Stimulated activated memory B cell treated with anti-CD40 and anti-IgM and Interleukin-4, amounts not matched to agents 10 μg/mL and 1 μg/mL and 100 μg/mL, for 72 hours (primary cell): ENCODE measurements around the gene AMDHD2.
A peak's percentile ranks its signal among the peaks of the same experiment; 100 is the strongest.

Experiments used
- ATAC-seq: fragments of 150-1000 bp; cut with Tn5 transposase; 2 replicates; pipeline ENCODE4 v1.10.0; 2021
- H3K27ac Mint-ChIP-seq: one replicate; pipeline ENCODE4 v1.8.0; 2022; ENCODE audit warnings: mild to moderate bottlenecking, mixed read lengths
- H3K27me3 Mint-ChIP-seq: one replicate; pipeline ENCODE4 v1.8.0; 2022; ENCODE audit warnings: mixed read lengths
- H3K36me3 Mint-ChIP-seq: one replicate; pipeline ENCODE4 v1.8.0; 2022; ENCODE audit warnings: mixed read lengths
- H3K4me1 Mint-ChIP-seq: one replicate; pipeline ENCODE4 v1.8.0; 2022; ENCODE audit warnings: mixed read lengths
- H3K4me3 Mint-ChIP-seq: one replicate; pipeline ENCODE4 v1.8.0; 2022; ENCODE audit warnings: mild to moderate bottlenecking, moderate library complexity, mixed read lengths
- H3K9me3 Mint-ChIP-seq: one replicate; pipeline ENCODE4 v1.8.0; 2022; ENCODE audit warnings: mixed read lengths

Gene AMDHD2

DNA sequence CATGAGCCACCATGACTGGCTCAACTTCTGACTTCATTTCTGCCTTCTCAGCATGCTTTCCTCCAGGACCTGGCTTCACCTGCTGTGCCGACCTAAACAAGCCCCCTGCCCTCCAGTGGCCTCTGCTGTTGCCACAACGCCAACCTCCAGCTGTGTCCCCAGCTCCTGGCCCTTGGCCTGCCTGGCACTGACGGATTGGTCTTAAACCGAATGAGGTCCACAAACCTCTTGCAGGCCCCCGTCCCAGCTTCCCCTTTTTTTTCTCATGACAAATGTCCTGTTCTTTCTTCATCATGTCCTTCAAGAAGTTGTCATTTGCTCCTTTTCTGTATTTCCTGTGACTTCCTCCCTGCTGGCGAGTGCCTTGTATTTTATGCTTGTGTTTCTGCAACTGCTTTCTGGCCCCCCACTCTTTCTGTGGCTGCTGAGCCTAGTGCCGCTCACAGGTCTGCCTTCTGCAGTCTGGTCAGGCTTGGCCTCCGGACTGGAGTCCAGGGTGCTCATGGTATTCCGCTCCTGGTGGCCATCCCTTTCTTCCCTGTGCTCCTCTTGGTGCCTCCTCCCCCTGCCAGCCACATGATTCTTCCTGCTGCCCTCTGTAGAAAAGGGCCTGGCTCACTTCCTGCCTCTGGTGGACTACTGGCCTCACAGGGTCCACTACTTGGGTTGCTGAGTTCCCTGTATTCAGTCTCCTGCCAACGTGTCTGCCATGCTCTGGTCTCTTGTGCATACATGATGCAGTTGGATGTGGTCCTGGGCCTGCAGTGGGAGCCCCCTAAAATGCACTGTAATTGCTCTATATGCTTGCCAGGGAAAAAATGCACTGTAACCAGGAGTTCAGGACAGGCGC lies 3.6 kb upstream of the AMDHD2 start:
- Mint-ChIP-seq H3K4me3 (peak overlapping the region; percentile 93), H3K27me3 (no peaks in the 10 kb centered on the region), H3K9me3 (no peaks in the 10 kb centered on the region), H3K27ac (peak overlapping the region; percentile 87), H3K4me1 (peaks cover 83% of the 10 kb centered on the region), H3K36me3 (peaks cover 28% of the 10 kb centered on the region)
- ATAC-seq: no peak

- peaks cover 70% of the 10 kb centered on the region for H3K4me1 Mint-ChIP-seq
- peaks cover 28% of the 10 kb centered on the region for H3K36me3 Mint-ChIP-seq
- no peak for ATAC-seq
- no peaks in the 10 kb centered on the region for H3K27me3 Mint-ChIP-seq
- H3K9me3 Mint-ChIP-seq: no peaks in the 10 kb centered on the region
- no peak overlapping the region for H3K4me3 Mint-ChIP-seq
- peak overlapping the region; percentile 87 for H3K27ac Mint-ChIP-seq
These were observed 2.1 kb upstream of the AMDHD2 start for GRCh38 chr16:2517954-2518605.

DNA sequence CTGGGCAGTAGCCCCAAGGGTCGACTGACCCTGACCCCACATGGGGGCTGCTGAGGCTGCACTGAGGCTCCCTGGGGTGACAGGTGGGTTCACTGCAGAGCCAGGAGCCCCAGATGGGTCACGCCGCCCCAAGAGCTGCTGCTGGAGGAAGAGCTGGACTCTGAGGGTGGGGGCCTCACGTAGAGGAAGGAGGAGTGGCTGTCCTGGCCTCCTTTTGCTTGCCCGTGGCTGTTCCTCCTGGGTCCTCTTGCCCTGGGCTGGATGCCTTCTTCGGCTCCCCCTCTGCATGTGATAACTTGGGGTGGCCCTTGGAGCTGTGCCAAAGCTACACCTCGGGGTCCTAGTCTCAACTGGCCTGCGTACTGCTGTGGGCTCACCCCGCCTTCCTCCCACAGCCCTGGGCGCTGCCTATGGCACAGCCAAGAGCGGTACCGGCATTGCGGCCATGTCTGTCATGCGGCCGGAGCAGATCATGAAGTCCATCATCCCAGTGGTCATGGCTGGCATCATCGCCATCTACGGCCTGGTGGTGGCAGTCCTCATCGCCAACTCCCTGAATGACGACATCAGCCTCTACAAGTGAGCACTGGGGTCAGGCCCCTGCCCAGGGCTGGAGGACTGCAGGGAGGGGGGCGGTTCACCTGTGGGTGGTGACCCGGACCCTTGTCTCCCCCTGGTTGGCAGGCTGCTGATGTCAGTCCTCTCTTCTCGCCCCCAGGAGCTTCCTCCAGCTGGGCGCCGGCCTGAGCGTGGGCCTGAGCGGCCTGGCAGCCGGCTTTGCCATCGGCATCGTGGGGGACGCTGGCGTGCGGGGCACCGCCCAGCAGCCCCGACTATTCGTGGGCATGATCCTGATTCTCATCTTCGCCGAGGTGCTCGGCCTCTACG lies 1.1 kb upstream of the AMDHD2 start:
- peak overlapping the region; percentile 86 for H3K27ac Mint-ChIP-seq
- H3K27me3 Mint-ChIP-seq: no peaks in the 10 kb centered on the region
- peak overlapping the region; percentile 75 for H3K4me3 Mint-ChIP-seq
- H3K4me1 Mint-ChIP-seq: peaks cover 76% of the 10 kb centered on the region
- no peaks in the 10 kb centered on the region for H3K9me3 Mint-ChIP-seq
- ATAC-seq: no peak
- H3K36me3 Mint-ChIP-seq: peaks cover 38% of the 10 kb centered on the region

- Mint-ChIP-seq H3K27ac (peak overlapping the region; percentile 86), H3K4me3 (peak overlapping the region; percentile 75), H3K4me1 (peaks cover 78% of the 10 kb centered on the region), H3K9me3 (no peaks in the 10 kb centered on the region), H3K27me3 (no peaks in the 10 kb centered on the region), H3K36me3 (peaks cover 44% of the 10 kb centered on the region)
- ATAC-seq: peak; percentile 9
These were observed 475 bp upstream of the AMDHD2 start for GRCh38 chr16:2519711-2520080.

- H3K36me3 Mint-ChIP-seq: peaks cover 47% of the 10 kb centered on the region
- H3K4me3 Mint-ChIP-seq: peak overlapping the region; percentile 83
- no peaks in the 10 kb centered on the region for H3K27me3 Mint-ChIP-seq
- ATAC-seq: peak; percentile 86
- peak overlapping the region; percentile 86 for H3K27ac Mint-ChIP-seq
- peaks cover 66% of the 10 kb centered on the region for H3K4me1 Mint-ChIP-seq
- no peaks in the 10 kb centered on the region for H3K9me3 Mint-ChIP-seq
These were observed 787 bp downstream of the AMDHD2 start for GRCh38 chr16:2520784-2521531.

DNA sequence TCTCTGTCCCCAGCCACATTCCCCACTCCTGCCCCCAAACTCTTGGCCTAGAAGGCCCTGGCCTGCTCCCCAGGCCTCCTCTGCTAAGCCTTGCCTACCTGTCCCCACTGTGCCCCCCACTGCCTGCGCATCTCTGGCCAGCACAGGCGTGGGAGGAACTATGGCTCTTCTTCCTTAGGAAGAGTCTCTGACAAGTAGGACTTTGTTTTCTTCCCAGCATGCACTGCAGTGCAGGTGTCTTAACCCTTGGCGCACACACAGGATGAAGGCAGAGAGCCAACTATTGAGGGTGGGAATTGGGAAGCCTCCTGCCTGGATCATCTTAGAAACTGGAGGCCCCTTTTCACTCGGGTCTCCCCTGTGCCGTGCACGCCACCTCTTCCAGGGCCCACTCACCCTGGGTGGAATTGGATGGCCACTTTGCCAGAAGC lies 3.6 kb downstream of the AMDHD2 start:
- Mint-ChIP-seq H3K36me3 (peaks cover 49% of the 10 kb centered on the region), H3K9me3 (no peaks in the 10 kb centered on the region), H3K27ac (peak overlapping the region; percentile 40), H3K4me3 (no peak overlapping the region), H3K27me3 (no peaks in the 10 kb centered on the region), H3K4me1 (peaks cover 43% of the 10 kb centered on the region)
- no peak for ATAC-seq

- Mint-ChIP-seq H3K9me3 (no peaks in the 10 kb centered on the region), H3K36me3 (peaks cover 43% of the 10 kb centered on the region), H3K4me3 (no peak overlapping the region), H3K4me1 (peaks cover 37% of the 10 kb centered on the region), H3K27ac (peak overlapping the region; percentile 40), H3K27me3 (no peaks in the 10 kb centered on the region)
- ATAC-seq: no peak
These were observed 4.3 kb downstream of the AMDHD2 start for GRCh38 chr16:2524339-2524938.

DNA sequence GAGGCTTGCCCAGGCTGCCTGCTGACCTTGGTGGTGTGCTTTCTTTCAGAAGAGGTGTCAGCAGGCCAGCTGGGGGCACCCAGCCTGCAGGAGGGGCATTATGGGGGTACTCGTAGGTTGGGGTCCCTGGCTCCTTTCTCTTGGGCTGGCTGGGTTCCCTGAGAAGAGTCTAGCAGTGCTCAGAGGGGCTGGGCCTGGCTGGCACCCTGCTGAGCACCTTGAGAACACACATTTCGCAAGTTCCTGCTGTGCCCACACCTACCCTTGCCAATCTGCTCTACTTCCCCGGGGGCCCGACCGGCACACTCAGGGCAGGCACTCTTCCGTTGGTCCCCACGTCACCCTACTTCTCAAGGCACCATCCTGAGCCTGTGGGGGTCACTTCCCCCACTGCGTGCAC lies 6.0 kb downstream of the AMDHD2 start:
- H3K36me3 Mint-ChIP-seq: peaks cover 47% of the 10 kb centered on the region
- peaks cover 39% of the 10 kb centered on the region for H3K4me1 Mint-ChIP-seq
- no peak overlapping the region for H3K4me3 Mint-ChIP-seq

DNA sequence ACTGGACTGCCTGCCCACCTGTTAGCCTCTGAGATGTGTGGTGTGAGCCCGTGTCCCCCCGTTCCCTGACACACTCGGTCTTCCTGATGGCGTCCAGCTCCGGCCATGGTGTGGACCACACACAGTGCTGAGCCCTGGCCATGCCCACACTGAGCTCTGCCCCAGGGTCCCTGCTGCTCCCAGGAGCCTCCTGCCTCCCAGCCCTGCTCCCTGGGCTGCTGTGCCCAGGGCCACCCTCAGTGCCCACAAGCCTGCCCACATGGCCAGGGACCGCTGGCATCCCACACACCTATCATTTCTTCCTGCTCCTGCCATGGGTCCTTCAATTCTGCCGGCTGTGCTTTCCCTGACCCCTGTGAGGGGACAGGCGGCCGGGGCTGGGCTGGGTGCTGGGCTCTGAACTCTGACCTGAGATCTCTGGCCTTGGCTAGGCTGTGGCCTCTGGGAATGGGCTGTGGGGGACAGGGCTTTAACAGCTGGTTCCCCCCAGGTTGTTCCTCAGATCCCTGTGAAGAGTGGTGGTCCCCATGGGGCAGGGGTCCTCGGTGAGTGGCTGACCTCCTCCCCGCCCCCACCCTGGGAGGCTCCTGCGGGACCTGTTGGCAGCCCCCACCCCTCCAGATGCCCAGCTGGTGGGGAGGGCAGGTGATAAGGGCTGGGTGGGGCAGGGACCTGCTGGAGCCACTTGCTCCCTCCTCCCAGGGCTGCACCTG lies 7.1 kb downstream of the AMDHD2 start:
- peaks cover 42% of the 10 kb centered on the region for H3K4me1 Mint-ChIP-seq
- peaks cover 47% of the 10 kb centered on the region for H3K36me3 Mint-ChIP-seq
- no peak overlapping the region for H3K4me3 Mint-ChIP-seq
- no peak overlapping the region for H3K27ac Mint-ChIP-seq
- H3K9me3 Mint-ChIP-seq: no peaks in the 10 kb centered on the region
- ATAC-seq: no peak
- no peaks in the 10 kb centered on the region for H3K27me3 Mint-ChIP-seq

More for the DNA sequence above, 6.0 kb downstream of the AMDHD2 start:
- ATAC-seq: no peak
- no peaks in the 10 kb centered on the region for H3K9me3 Mint-ChIP-seq
- H3K27ac Mint-ChIP-seq: no peak overlapping the region
- no peaks in the 10 kb centered on the region for H3K27me3 Mint-ChIP-seq

DNA sequence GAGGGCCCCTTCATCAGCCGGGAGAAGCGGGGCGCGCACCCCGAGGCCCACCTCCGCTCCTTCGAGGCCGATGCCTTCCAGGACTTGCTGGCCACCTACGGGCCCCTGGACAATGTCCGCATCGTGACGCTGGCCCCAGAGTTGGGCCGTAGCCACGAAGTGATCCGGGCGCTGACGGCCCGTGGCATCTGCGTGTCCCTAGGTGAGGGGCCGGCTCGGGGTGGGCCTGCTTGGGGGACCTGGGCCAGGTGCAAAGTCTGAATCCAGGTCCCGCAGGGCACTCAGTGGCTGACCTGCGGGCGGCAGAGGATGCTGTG lies 7.6 kb downstream of the AMDHD2 start:
- ATAC-seq: no peak
- no peaks in the 10 kb centered on the region for H3K9me3 Mint-ChIP-seq
- H3K4me1 Mint-ChIP-seq: peaks cover 47% of the 10 kb centered on the region
- H3K27me3 Mint-ChIP-seq: no peaks in the 10 kb centered on the region
- H3K36me3 Mint-ChIP-seq: peaks cover 47% of the 10 kb centered on the region
- H3K4me3 Mint-ChIP-seq: no peak overlapping the region
- H3K27ac Mint-ChIP-seq: no peak overlapping the region

DNA sequence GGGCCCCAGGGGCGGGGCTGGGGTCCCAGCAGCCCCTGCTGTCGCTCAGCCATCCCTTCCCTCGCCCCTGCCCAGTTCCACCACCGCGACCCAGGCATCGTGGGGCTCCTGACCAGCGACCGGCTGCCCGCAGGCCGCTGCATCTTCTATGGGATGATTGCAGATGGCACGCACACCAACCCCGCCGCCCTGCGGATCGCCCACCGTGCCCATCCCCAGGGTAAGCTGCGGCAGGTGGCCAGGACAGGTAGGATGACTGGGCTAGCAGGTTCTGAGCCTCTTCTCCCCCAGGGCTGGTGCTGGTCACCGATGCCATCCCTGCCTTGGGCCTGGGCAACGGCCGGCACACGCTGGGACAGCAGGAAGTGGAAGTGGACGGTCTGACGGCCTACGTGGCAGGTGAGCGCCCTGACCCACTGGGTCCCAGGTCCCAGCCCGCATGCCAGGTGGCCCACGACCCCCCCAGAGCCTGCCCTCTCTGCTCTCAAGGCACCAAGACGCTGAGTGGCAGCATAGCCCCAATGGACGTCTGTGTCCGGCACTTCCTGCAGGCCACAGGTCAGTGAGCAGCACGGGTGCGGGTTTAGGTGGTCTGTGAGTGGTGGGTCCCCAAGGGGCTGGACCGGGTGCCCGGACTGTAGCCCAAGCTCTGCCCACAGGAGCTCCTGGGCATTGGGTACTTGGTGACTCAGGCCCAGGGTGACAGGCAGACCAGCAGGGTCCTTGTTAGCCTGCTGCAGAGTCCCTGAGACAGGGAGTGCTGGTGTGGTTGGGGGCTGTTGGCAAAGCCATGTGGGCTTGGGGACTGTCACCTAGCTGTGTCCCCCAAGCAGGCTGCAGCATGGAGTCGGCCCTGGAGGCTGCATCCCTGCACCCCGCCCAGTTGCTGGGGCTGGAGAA lies 8.2 kb downstream of the AMDHD2 start:
- Mint-ChIP-seq H3K27ac (no peak overlapping the region), H3K36me3 (peaks cover 44% of the 10 kb centered on the region), H3K9me3 (no peaks in the 10 kb centered on the region), H3K4me3 (no peak overlapping the region), H3K4me1 (peaks cover 48% of the 10 kb centered on the region), H3K27me3 (no peaks in the 10 kb centered on the region)
- ATAC-seq: no peak

DNA sequence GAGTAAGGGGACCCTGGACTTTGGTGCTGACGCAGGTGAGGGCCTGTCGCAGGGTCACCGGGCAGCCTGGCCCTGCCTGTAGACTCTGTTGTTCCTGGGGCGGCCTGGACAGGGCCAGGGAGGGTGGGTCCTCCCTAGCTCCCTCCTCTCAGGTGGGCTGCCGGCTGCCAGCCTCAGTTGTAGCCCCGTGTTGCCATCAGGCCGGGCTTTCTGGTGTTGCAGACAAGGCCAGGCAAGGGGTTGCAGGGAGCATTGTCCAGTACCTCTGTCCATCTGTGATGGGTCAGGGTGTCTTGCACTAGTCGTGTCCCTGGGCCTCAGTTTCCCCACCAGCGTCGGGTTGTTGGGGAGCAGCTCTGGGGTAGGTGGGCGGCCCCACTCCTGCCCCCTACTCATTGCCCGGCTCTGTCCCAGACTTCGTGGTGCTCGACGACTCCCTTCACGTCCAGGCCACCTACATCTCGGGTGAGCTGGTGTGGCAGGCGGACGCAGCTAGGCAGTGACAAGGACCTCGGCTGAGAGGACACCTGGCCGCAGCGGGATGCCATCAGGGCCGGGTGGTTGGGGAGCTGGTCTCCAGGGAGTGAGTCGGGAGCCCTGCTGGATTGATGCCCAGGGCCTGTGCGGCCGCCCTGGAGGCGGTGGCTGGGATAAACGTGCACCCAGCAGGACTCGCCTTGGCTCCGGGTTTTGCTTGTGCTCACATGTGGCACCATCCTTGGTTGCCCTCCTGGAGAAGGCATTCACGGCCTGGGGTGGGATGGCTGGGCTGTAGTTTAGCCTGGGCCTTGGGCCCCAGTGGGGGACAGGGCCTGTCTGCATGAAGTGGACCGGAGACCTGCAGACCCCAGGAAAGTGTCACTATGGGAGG lies 9.1 kb downstream of the AMDHD2 start:
- H3K4me3 Mint-ChIP-seq: no peak overlapping the region
- H3K36me3 Mint-ChIP-seq: peaks cover 35% of the 10 kb centered on the region
- no peaks in the 10 kb centered on the region for H3K9me3 Mint-ChIP-seq
- peak overlapping the region; percentile 93 for H3K27ac Mint-ChIP-seq
- no peak for ATAC-seq
- H3K4me1 Mint-ChIP-seq: peaks cover 39% of the 10 kb centered on the region
- H3K27me3 Mint-ChIP-seq: no peaks in the 10 kb centered on the region
